Fibroblast of pulmonary artery (primary cell): ENCODE results near the gene DNAJC18.

Experiments used
- DNase-seq: peaks from one replicate; pipeline ENCODE4 v3.0.0-alpha.2; 2010; ENCODE audit warnings: low read depth
- H3K4me3 ChIP-seq: replicated peaks from 2 replicates; pipeline ENCODE4 v1.5.1; 2011; ENCODE audit warnings: low read depth, mild to moderate bottlenecking, control low read depth, low read length, moderate library complexity
- CTCF ChIP-seq: IDR thresholded peaks from 2 replicates; pipeline ENCODE4 v1.5.1; 2011; ENCODE audit warnings: mild to moderate bottlenecking, control low read depth, low read length, inconsistent platforms; ENCODE audit errors: missing control alignments

DNAJC18 gene

GRCh38 chr5:139377226-139377625, 62.1 kb downstream of the DNAJC18 start:
- DNase-seq, result no peak
- H3K4me3 ChIP-seq, result no peak overlapping the region
- no peak for TF ChIP-seq CTCF

- DNase-seq, result no peak
- TF ChIP-seq CTCF, result no peak
- no peak overlapping the region for H3K4me3 ChIP-seq
These were observed 63.0 kb downstream of the DNAJC18 start for GRCh38 chr5:139376364-139376763.

GRCh38 chr5:139374909-139375308, 64.4 kb downstream of the DNAJC18 start:
- TF ChIP-seq CTCF, result no peak
- no peak for DNase-seq

GRCh38 chr5:139371482-139372435, 67.6 kb downstream of the DNAJC18 start:
- no peak for DNase-seq
- TF ChIP-seq CTCF, result no peak
- H3K4me3 ChIP-seq, result no peak overlapping the region

More at GRCh38 chr5:139374909-139375308, 64.4 kb downstream of the DNAJC18 start:
- no peak overlapping the region for H3K4me3 ChIP-seq

- DNase-seq, result no peak
- no peak for TF ChIP-seq CTCF
These were observed 70.1 kb downstream of the DNAJC18 start for GRCh38 chr5:139369181-139369580.

GRCh38 chr5:139368613-139369012, 70.7 kb downstream of the DNAJC18 start:
- TF ChIP-seq CTCF, result no peak
- no peak for DNase-seq
- no peak overlapping the region for H3K4me3 ChIP-seq

More at GRCh38 chr5:139369181-139369580, 70.1 kb downstream of the DNAJC18 start:
- H3K4me3 ChIP-seq, result no peak overlapping the region

- no peak overlapping the region for H3K4me3 ChIP-seq
- DNase-seq, result no peak
- no peak for TF ChIP-seq CTCF
These were observed 74.9 kb downstream of the DNAJC18 start for GRCh38 chr5:139364466-139364865.
